ENCODE measurements around the gene CYTH2.

GRCh38 chr19:48448563-48448962 is 20.6 kb upstream of the CYTH2 start:
- TF ChIP-seq POLR2AphosphoS5 (IDR thresholded peaks at IDR 0.05; ENCODE audit: low read depth, low read length) (no peak), REST (IDR thresholded peaks at IDR 0.05; ENCODE audit: insufficient read depth in 1 of 2, low read depth in 2 of 2, low read length in 2 of 2) (no peak), TAF1 (IDR thresholded peaks at IDR 0.05; ENCODE audit: borderline replicate concordance, insufficient read depth, low read length) (no peak)
